HepG2 (cell line): Measurements from ENCODE around the gene KRTAP20-4. TPM values are rescaled to one million over a fixed set of nuclear protein-coding genes. Genes with fewer than 3 reads are reported as not detected.

Experiments used
- ATAC-seq: fragments of 200-7000 bp; cut with Tn5 transposase; 3 replicates; pipeline ENCODE4 v1.9.1; 2020; ENCODE audit warnings: mild to moderate bottlenecking, moderate library complexity
- BruUV-seq: library from RNA; stranded (reverse); fragments of 400-500 nt; replicated peaks from 2 replicates; lab custom pipeline; 2021; lab: Mats Ljungman, UMichigan
- CTCF ChIA-PET: fragments of 300-600 bp; formaldehyde crosslinking; extraction: SDS; loops from one replicate; lab custom pipeline; 2021; ENCODE audit warnings: low total read pairs, inconsistent platforms, low intra/inter-chr PET ratio; lab: Yijun Ruan, JAX
- POLR2A ChIA-PET: fragments of 350-600 bp; sonication (Branson Sonifier 250); formaldehyde crosslinking; loops from one replicate; lab custom pipeline; 2020; ENCODE audit warnings: antibody characterized with exemption, inconsistent platforms; lab: Yijun Ruan, JAX
- DNase-seq: peaks from one replicate; pipeline ENCODE4 v3.0.0-alpha.2; 2015; ENCODE audit warnings: low spot score
- FAIRE-seq: peaks from 3 replicates; lab custom pipeline; 2011; peaks lifted over from hg19 to GRCh38; lab: Jason Lieb, UNC
- H2AFZ ChIP-seq: one replicate; pipeline ENCODE4 v1.6.1; 2011; ENCODE audit warnings: low read length, inconsistent platforms
- H3K27ac ChIP-seq: fragments of 300-600 bp; 3 replicates; pipeline ENCODE4 v1.8.0; 2011; ENCODE audit warnings: mixed run types, mild to moderate bottlenecking, mixed read lengths, low read length, inconsistent platforms; ENCODE audit not compliant: insufficient read depth; ENCODE audit errors: extremely low read length
- H3K27me3 ChIP-seq, 2 experiments: fragments of 200-600 bp in 1 of 2; 2 replicates in 1 of 2; 3 replicates in 1 of 2; pipeline versions ENCODE4 v1.6.0 to v1.8.0; 2011; ENCODE audit warnings: low read length in 2 of 2, mild to moderate bottlenecking in 2 of 2, moderate library complexity in 2 of 2, inconsistent platforms in 1 of 2; ENCODE audit not compliant: insufficient read depth in 2 of 2, control insufficient read depth in 1 of 2
- H3K36me3 ChIP-seq, 2 experiments: fragments of 200-600 bp in 1 of 2; replicated peaks in 1 of 2; 2 replicates in 1 of 2; 3 replicates in 1 of 2; pipeline versions ENCODE4 v1.5.1 to v1.8.0; 2011; ENCODE audit warnings: low read length in 2 of 2, inconsistent platforms in 1 of 2; ENCODE audit not compliant: insufficient read depth in 2 of 2, control insufficient read depth in 1 of 2
- H3K4me1 ChIP-seq: 2 replicates; pipeline ENCODE4 v1.5.1; 2012; ENCODE audit warnings: low read length, inconsistent platforms; ENCODE audit not compliant: insufficient read depth
- H3K4me2 ChIP-seq: 2 replicates; pipeline ENCODE4 v1.6.0; 2011; ENCODE audit warnings: low read depth, low read length, inconsistent platforms
- H3K4me3 ChIP-seq, 3 experiments: fragments of 200-600 bp in 1 of 3; sonication (generic), shearing (Covaris generic) in 1 of 3; replicated peaks in 1 of 3; 2 replicates each; pipeline ENCODE4 v1.5.1; 2011 to 2016; ENCODE audit warnings: low read length in 3 of 3, inconsistent platforms in 2 of 3, low read depth in 2 of 3, mild to moderate bottlenecking in 2 of 3, control low read depth in 1 of 3, mixed read lengths in 1 of 3; ENCODE audit not compliant: insufficient read depth in 1 of 3
- H3K79me2 ChIP-seq: one replicate; pipeline ENCODE4 v1.6.1; 2011; ENCODE audit warnings: low read length, inconsistent platforms; ENCODE audit not compliant: insufficient read depth
- H3K9ac ChIP-seq: 2 replicates; pipeline ENCODE4 v1.6.0; 2011; ENCODE audit warnings: mild to moderate bottlenecking, low read depth, low read length, inconsistent platforms; ENCODE audit not compliant: insufficient read depth
- H3K9me3 ChIP-seq: 2 replicates; pipeline ENCODE4 v1.5.1; 2012; ENCODE audit warnings: mild to moderate bottlenecking, low read length
- H4K20me1 ChIP-seq: 2 replicates; pipeline ENCODE4 v1.6.0; 2011; ENCODE audit warnings: inconsistent platforms, mild to moderate bottlenecking, low read length, moderate library complexity; ENCODE audit not compliant: insufficient read depth
- CEBPB ChIP-seq: IDR thresholded peaks from 2 replicates; pipeline ENCODE4 v1.6.1; 2011; ENCODE audit warnings: low read depth, low read length, improper control_type of control experiment, borderline replicate concordance
- GMEB1 ChIP-seq: sonication (generic); formaldehyde crosslinking; IDR thresholded peaks from 2 replicates; pipeline ENCODE4 v1.5.1; 2020; ENCODE audit warnings: missing genetic modification reagents, mild to moderate bottlenecking, borderline replicate concordance
- HCFC1 ChIP-seq: fragments of 150-350 bp; IDR thresholded peaks from 2 replicates; pipeline ENCODE4 v1.6.1; 2014; ENCODE audit warnings: low read depth, low read length
- MTF1 ChIP-seq: sonication (generic); formaldehyde crosslinking; IDR thresholded peaks from 2 replicates; pipeline ENCODE4 v1.5.0; 2020; ENCODE audit warnings: missing genetic modification reagents
- PREB ChIP-seq: sonication (generic); formaldehyde crosslinking; IDR thresholded peaks from 2 replicates; pipeline ENCODE4 v1.4.0; 2020; ENCODE audit warnings: missing genetic modification reagents
- SCMH1 ChIP-seq: sonication (generic); formaldehyde crosslinking; IDR thresholded peaks from 2 replicates; pipeline ENCODE4 v1.9.0; 2021; ENCODE audit warnings: missing genetic modification reagents, mild to moderate bottlenecking, borderline replicate concordance
- ZFP82 ChIP-seq: sonication (generic); formaldehyde crosslinking; IDR thresholded peaks from 2 replicates; pipeline ENCODE4 v1.5.1; 2020; ENCODE audit warnings: mild to moderate bottlenecking, missing genetic modification reagents, borderline replicate concordance
- ZNF615 ChIP-seq: sonication (generic); formaldehyde crosslinking; IDR thresholded peaks from 2 replicates; pipeline ENCODE4 v1.5.0; 2020; ENCODE audit warnings: mild to moderate bottlenecking, missing genetic modification reagents, borderline replicate concordance
- WGBS: methylation state at CpG from one replicate; pipeline ENCODE4 v1.1.6; 2017; ENCODE audit warnings: low lambda C conversion rate; 5-methylcytosine and 5-hydroxymethylcytosine counted together
- in situ Hi-C: cut with HindIII; loops from 2 replicates; pipeline ENCODE4 v1.10.0; 2017; ENCODE audit warnings: low pct_unique_long_range_greater_than_20kb; ENCODE audit not compliant: extremely low pct_ligation_motif_present
- intact Hi-C: fragments of 100-400 bp; cut with micrococcal nuclease; formaldehyde crosslinking; loops from one replicate; pipeline ENCODE4 v1.10.0; 2022; ENCODE audit not compliant: unreplicated experiment
- polyA plus RNA-seq, 8 experiments: library from polyadenylated mRNA; depleted of rRNA in 3 of 8; stranded (reverse) in 7 of 8; unstranded in 1 of 8; fragments of >200 nt; fragmentation: Illumina TruSeq in 4 of 8; extraction: Trizol in 4 of 8; gene quantifications; 2 replicates each; pipeline versions ENCODE4 v1.2.1 to v1.2.3, GENCODE V29; 2011 to 2016; ENCODE audit warnings: low read depth in 4 of 8, missing spikeins in 1 of 8, mixed read lengths in 1 of 8; ENCODE audit not compliant: insufficient read depth in 1 of 8
- total RNA-seq, 5 experiments: library from RNA; depleted of rRNA; stranded (reverse); fragments of >200 nt; fragmentation: Illumina TruSeq; extraction: Trizol; gene quantifications; 2 replicates each; pipeline ENCODE4 v1.2.3, GENCODE V29; 2016; ENCODE audit warnings: low read depth in 1 of 5

KRTAP20-4 gene
- total and polyA plus RNA-seq, 2 of the 13 experiments (the other 11 are each of a cell fraction or from before 2014, with no cell fraction given), result not detected

- Histone ChIP-seq H2AFZ (no peak overlapping the region), H3K4me2 (no peak overlapping the region), H3K4me3 (no peak overlapping the region), H4K20me1 (no peaks in the 10 kb centered on the region), H3K9ac (no peak overlapping the region), H3K27me3 (no peaks in the 10 kb centered on the region), H3K27ac (no peak overlapping the region), H3K4me1 (no peaks in the 10 kb centered on the region), H3K79me2 (no peaks in the 10 kb centered on the region), H3K9me3 (peaks cover 79% of the 10 kb centered on the region), H3K36me3 (no peaks in the 10 kb centered on the region)
- no TSS peak for BruUV-seq
- no peak for FAIRE-seq
- TF ChIP-seq HCFC1, result no peak
- peak; percentile 70 for TF ChIP-seq CEBPB
- TF ChIP-seq SCMH1 (CRISPR knock-in tag), result no peak
- DNase-seq, result no peak
- no peak for ATAC-seq
- 11% methylated on average over 3 of the region's 3 CpGs for WGBS
- ChIA-PET POLR2A (no interaction called here), CTCF (no interaction called here)
- intact Hi-C loops, result no loop called here
- in situ Hi-C loops, result no loop called here
These were observed 18.3 kb downstream of the KRTAP20-4 start for GRCh38 chr21:30638686-30639085.

- intact Hi-C loops (no loop called here), in situ Hi-C loops (no loop called here)
- H3K9ac ChIP-seq, result no peak within 1 kb of the TSS
- ATAC-seq (no peak), FAIRE-seq (no peak), DNase-seq (no peak)
- POLR2A ChIA-PET, result no interaction called here
- peaks cover 79% of the 10 kb centered on the region for H3K9me3 ChIP-seq
- no peak within 1 kb of the TSS for H3K27ac ChIP-seq
- no peaks in the 10 kb centered on the region for H3K36me3 ChIP-seq
- H3K79me2 ChIP-seq, result no peaks in the 10 kb centered on the region
- H4K20me1 ChIP-seq, result no peaks in the 10 kb centered on the region
- 44% methylated on average over 2 of the region's 2 CpGs for WGBS
- no peak within 1 kb of the TSS for H3K4me2 ChIP-seq
- no peak within 1 kb of the TSS for H3K4me3 ChIP-seq
- no peak within 1 kb of the TSS for H2AFZ ChIP-seq
- H3K27me3 ChIP-seq, result no peaks in the 10 kb centered on the region
- CTCF ChIA-PET, result no interaction called here
- no TSS peak for BruUV-seq
- H3K4me1 ChIP-seq, result no peaks in the 10 kb centered on the region
- TF ChIP-seq GMEB1 (CRISPR knock-in tag), result no peak
- TF ChIP-seq MTF1 (CRISPR knock-in tag), result no peak
- no peak for TF ChIP-seq PREB (CRISPR knock-in tag)
- TF ChIP-seq ZNF615 (CRISPR knock-in tag), result no peak
- TF ChIP-seq ZFP82 (CRISPR knock-in tag), result no peak
These were observed 22.1 kb downstream of the KRTAP20-4 start, which contains the start of gene KRTAP20-3 for GRCh38 chr21:30642564-30642963. TSS of gene KRTAP20-3 (plus strand) at chr21:30642864.
